Activated CD4-positive, CD25-positive, alpha-beta regulatory T cell treated with anti-CD3 and anti-CD28 coated beads, Interleukin-2, amount 50 U/mL, for 16 hours (primary cell): Measurements from ENCODE around the gene PCDHGB7.
"Not testable (repeated sequence)": the region's sequence is repeated elsewhere in the genome, so short reads cannot be mapped to it uniquely, and the experiment has no call there.

Source experiments
- DNase-seq: peaks from one replicate; pipeline ENCODE4 v3.0.0-alpha.2; 2020; ENCODE audit warnings: low read depth, low spot score

The PCDHGB7 gene

DNA sequence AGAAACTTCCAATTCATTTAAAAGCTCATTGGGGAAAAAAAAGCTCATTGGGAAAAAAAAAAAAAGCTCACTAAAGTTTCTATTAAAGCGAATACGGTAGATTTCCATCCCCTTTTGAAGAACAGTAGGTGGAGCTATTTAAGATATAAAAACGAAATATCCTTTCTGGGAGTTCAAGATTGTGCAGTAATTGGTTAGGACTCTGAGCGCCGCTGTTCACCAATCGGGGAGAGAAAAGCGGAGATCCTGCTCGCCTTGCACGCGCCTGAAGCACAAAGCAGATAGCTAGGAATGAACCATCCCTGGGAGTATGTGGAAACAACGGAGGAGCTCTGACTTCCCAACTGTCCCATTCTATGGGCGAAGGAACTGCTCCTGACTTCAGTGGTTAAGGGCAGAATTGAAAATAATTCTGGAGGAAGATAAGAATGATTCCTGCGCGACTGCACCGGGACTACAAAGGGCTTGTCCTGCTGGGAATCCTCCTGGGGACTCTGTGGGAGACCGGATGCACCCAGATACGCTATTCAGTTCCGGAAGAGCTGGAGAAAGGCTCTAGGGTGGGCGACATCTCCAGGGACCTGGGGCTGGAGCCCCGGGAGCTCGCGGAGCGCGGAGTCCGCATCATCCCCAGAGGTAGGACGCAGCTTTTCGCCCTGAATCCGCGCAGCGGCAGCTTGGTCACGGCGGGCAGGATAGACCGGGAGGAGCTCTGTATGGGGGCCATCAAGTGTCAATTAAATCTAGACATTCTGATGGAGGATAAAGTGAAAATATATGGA lies 13.0 kb downstream of the PCDHGB7 start, which contains the start of gene PCDHGA12:
PCDHGA12 (plus strand) TSS at position 176 of the 782 bp plus-strand sequence; CDS start at position 429, 253 bp downstream.
- DNase-seq: no peak

DNA sequence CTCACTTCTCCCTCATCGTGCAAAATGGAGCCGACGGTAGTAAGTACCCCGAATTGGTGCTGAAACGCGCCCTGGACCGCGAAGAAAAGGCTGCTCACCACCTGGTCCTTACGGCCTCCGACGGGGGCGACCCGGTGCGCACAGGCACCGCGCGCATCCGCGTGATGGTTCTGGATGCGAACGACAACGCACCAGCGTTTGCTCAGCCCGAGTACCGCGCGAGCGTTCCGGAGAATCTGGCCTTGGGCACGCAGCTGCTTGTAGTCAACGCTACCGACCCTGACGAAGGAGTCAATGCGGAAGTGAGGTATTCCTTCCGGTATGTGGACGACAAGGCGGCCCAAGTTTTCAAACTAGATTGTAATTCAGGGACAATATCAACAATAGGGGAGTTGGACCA lies 13.8 kb downstream of the PCDHGB7 start:
- no peak for DNase-seq

DNA sequence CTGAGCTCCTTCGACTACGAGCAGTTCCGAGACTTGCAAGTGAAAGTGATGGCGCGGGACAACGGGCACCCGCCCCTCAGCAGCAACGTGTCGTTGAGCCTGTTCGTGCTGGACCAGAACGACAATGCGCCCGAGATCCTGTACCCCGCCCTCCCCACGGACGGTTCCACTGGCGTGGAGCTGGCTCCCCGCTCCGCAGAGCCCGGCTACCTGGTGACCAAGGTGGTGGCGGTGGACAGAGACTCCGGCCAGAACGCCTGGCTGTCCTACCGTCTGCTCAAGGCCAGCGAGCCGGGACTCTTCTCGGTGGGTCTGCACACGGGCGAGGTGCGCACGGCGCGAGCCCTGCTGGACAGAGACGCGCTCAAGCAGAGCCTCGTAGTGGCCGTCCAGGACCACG lies 14.8 kb downstream of the PCDHGB7 start:
- DNase-seq: not testable (repeated sequence)

DNA sequence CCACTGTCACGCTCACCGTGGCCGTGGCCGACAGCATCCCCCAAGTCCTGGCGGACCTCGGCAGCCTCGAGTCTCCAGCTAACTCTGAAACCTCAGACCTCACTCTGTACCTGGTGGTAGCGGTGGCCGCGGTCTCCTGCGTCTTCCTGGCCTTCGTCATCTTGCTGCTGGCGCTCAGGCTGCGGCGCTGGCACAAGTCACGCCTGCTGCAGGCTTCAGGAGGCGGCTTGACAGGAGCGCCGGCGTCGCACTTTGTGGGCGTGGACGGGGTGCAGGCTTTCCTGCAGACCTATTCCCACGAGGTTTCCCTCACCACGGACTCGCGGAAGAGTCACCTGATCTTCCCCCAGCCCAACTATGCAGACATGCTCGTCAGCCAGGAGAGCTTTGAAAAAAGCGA lies 15.2 kb downstream of the PCDHGB7 start:
- not testable (repeated sequence) for DNase-seq

DNA sequence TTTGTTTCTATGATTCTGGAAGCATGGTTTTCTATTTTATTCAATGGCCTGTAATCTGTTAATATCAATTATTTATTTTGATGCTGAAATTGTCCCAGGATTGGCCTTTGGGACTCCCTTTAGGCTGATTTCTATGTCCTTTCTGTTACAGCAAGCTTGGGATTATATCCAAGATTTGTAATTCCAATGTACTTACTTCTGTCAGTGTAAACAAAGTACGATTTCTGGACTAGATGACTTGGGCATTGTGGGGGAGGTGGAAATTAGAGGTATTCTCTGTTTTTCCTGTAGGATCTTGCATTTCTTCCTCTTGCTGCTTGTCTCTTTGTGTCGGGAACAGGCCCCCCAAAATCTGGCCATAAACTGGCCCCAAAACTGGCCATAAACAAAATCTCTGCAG lies 16.5 kb downstream of the PCDHGB7 start:
- DNase-seq: no peak

DNA sequence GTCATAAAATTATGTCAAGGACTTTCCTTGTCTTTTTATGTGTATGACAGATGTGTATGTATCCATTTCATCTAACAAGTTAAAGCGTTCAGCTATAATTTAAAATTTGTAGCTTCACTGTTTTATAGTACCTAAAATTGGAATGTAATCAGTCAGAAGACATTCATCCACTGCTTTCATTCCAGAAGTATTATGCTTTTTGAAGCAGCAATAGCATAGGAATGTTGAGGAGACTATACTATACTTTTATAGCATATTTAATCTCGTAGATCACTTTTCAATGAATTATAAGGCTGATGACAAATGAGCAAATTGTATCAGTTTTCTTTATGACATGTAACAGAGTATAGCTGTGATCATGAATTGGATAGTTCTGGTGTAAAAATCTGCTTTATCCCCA lies 19.7 kb downstream of the PCDHGB7 start:
- DNase-seq: no peak

DNA sequence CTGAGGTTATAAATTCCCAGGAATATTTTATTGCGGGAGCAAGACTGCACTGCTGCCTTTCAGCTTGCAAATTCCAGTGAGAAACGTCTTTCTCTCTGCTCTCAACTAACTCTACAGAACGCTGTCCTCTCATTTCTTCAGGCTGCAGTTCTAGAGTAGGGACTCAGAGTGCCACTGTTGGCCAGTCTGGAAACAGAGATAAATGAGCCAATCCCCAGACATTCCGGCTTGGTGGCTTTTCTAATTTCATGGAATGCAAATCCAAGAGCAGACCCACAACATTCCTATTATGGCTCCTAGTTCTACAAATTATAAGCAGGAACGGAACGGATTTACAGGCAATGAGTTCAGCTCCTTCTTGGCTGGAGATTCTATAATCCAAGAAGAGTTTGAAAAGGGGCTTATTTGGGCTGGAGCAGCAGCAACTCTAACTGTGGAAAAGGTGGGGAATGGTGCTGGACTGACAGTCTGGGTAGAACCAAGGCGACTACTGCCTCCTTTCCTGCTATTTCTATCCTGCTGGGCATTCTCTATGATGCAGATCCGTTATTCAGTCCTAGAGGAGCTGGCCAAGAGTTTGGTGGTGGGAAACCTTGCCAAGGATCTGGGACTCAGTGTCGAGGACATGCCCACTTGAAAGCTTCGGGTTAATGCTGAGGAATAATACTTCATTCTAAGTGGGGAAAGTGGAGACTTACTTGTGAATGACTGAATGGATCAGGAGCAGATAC lies 22.1 kb downstream of the PCDHGB7 start:
- no peak for DNase-seq

DNA sequence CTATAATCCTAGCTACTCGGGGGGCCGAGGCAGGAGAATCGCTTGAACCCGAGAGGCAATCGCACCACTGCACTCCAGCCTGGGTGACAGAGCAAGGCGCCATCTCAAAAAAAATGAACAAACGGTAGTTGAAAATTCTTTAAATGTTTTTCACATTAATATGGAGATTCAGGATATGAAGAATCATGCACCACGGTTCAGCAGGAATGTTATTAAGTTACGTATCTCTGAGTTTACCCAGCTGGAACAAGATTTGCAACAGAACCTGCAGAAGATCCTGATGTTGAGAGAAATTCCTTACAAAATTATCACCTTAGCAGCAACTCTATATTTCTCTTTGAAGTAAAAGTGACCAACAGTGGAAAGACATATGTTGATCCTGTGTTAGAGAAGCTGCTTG lies 22.9 kb downstream of the PCDHGB7 start:
- DNase-seq: no peak

DNA sequence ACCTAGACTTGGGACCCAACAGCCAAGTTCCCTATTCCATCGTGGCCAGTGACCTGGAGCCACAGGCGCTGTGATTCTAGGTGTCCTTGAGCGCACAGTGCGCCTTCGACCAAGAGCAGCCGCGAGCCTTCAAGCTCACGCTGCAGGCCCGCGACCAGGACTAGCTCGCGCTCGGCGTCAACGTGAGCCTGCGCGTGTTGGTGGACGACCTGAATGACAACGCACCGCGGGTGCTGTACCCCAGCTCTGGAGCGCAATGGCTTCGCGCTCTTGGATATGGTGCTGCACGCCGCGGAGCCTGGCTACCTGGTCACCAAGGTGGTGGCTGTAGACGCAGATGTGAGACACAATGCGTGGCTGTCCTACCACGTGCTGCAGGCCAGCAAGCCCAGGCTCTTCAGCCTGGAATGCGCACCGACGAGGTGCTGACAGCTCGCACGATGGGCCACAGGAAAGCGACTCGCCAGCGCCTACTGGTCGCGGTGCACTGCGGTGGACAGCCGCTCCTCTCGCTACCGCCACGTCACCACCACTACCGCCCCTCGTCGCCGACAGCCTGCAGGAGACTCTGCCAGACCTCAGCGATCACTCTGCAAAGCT lies 24.2 kb downstream of the PCDHGB7 start:
- DNase-seq: no peak

DNA sequence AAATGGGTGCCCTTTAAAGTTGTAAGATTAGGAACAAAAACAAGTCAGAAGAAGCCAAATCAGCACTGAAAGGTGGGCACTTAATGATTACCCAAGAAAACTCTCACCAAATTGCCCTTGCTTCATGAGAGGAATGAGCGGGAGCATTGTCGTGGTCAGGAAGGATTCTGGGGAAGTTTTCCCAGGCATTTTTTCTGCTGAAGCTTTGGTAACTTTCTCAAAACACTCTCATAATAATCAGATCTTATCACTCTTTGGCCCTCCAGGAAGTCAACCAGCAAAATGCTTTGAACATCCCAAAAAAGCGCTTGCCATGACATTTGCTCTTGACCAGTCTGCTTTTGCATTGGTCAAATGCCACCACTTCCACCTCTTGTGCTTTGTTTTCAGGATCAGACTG lies 47.9 kb downstream of the PCDHGB7 start:
- DNase-seq: no peak
